Left lung (tissue), 10 donors: Measurements from ENCODE around the gene ZNF853. TPM values are rescaled to one million over a fixed set of nuclear protein-coding genes. Genes with fewer than 3 reads are reported as not detected.

Experiments
- ATAC-seq: fragments of 200-7000 bp; cut with Tn5 transposase; one replicate; pipeline ENCODE4 v1.9.1; 2020; ENCODE audit warnings: moderate library complexity
- DNase-seq, 4 donors: peaks; one replicate each; pipeline ENCODE4 v3.0.0-alpha.2; 2013 to 2020
- H3K27ac ChIP-seq, 2 donors: fragments of 200-600 bp; sonication (generic) in 1 of 2; one replicate each; pipeline versions ENCODE4 v1.5.0 to v1.8.0; 2020 to 2021
- H3K27me3 ChIP-seq, 2 donors: fragments of 200-600 bp; sonication (generic) in 1 of 2; one replicate each; pipeline versions ENCODE4 v1.5.0 to v1.8.0; 2020 to 2021
- H3K36me3 ChIP-seq, 2 donors: fragments of 200-600 bp; sonication (generic) in 1 of 2; one replicate each; pipeline versions ENCODE4 v1.5.0 to v1.8.0; 2020 to 2021
- H3K4me1 ChIP-seq, 2 donors: fragments of 200-600 bp; one replicate each; pipeline ENCODE4 v1.8.0; 2021
- H3K4me3 ChIP-seq, 2 donors: fragments of 200-600 bp; sonication (generic) in 1 of 2; one replicate each; pipeline versions ENCODE4 v1.5.0 to v1.8.0; 2020 to 2021; ENCODE audit warnings: mild to moderate bottlenecking in 1 of 2
- H3K9me3 ChIP-seq, 2 donors: fragments of 200-600 bp; sonication (generic) in 1 of 2; one replicate each; pipeline versions ENCODE4 v1.5.0 to v1.8.0; 2020 to 2021
- intact Hi-C, 2 donors: fragments of 100-400 bp; cut with DNase I; formaldehyde crosslinking; loops; one replicate each; pipeline versions ENCODE4 v1.11.2 to v1.14.2; 2022
- polyA plus RNA-seq, 6 donors: library from polyadenylated mRNA; unstranded; fragments of 120-200 nt; gene quantifications; one replicate each; pipeline ENCODE4 v1.2.1, GENCODE V29; 2013; ENCODE audit not compliant: insufficient read length in 6 of 6
- total RNA-seq, 2 donors: library from RNA; stranded (reverse); fragmentation: NEBNext Ultra II Directional; extraction: Animal tissue kit (Norgen Biotek cat#: 25700); gene quantifications; one replicate each; pipeline ENCODE4 v1.2.1, GENCODE V29; 2021
- TF ChIP-seq, protein P1 (sequence below), 2 donors: fragments of 200-600 bp; sonication (generic) in 1 of 2; IDR thresholded peaks; one replicate each; pipeline versions ENCODE4 v1.5.0 to v1.8.0; 2021; ENCODE audit warnings: antibody characterized with exemption in 2 of 2
- donor health status: DM: no; HTN: yes; CAD: no.
- donor health status: DM: no; HTN: no; CAD: no.

Gene ZNF853
- total and polyA plus RNA-seq, 8 donors = 3.4 to 17.5 (median 14.1) TPM

DNA sequence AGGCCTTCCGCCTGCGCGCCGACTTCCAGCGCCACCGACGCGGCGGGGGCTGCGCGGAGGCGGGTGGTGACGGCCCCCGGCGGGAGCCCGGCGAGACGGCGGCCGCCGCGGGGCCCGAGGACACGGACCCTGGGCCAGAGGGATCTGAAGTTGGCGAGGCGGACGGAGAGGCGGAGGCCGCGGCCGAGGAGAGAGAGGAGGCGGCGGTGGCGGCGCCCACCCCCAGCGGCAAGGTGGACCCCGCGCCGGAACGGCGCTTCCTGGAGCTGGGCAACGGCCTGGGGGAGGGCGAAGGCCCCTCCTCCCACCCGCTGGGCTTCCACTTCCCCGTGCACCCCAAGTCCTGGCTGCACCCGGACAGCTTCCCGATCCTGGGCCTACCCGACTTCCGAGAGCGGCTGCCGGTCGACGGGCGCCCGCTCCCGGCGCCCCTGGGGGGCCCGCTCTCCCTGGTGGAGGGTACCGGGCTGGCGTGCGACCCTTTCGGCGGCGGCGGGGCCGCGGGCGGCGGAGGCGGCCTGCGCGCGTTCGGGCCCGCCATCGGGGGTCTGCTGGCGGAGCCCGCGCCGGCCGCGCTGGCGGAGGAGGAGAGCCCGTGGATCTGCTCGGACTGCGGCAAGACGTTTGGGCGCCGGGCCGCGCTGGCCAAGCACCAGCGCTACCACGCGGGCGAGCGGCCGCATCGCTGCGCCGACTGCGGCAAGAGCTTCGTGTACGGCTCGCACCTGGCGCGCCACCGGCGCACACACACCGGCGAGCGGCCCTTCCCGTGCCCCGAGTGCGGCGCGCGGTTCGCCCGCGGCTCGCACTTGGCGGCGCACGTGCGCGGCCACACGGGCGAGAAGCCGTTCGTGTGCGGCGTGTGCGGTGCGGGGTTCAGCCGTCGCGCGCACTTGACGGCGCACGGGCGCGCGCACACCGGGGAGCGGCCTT lies 37.9 kb downstream of the ZNF853 start:
- Histone ChIP-seq H3K4me1 (no peaks in the 10 kb centered on the region), H3K27ac (no peak overlapping the region), H3K4me3 (no peak overlapping the region), H3K9me3 (peaks cover 0 to 28% of the 10 kb centered on the region in 2 donors), H3K27me3 (no peaks in the 10 kb centered on the region), H3K36me3 (peaks cover 0 to 75% of the 10 kb centered on the region in 2 donors)
- TF ChIP-seq, protein P1, sequence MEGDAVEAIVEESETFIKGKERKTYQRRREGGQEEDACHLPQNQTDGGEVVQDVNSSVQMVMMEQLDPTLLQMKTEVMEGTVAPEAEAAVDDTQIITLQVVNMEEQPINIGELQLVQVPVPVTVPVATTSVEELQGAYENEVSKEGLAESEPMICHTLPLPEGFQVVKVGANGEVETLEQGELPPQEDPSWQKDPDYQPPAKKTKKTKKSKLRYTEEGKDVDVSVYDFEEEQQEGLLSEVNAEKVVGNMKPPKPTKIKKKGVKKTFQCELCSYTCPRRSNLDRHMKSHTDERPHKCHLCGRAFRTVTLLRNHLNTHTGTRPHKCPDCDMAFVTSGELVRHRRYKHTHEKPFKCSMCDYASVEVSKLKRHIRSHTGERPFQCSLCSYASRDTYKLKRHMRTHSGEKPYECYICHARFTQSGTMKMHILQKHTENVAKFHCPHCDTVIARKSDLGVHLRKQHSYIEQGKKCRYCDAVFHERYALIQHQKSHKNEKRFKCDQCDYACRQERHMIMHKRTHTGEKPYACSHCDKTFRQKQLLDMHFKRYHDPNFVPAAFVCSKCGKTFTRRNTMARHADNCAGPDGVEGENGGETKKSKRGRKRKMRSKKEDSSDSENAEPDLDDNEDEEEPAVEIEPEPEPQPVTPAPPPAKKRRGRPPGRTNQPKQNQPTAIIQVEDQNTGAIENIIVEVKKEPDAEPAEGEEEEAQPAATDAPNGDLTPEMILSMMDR (IDR thresholded peaks at IDR 0.05) = no peak
- no peak for ATAC-seq
- intact Hi-C loops = no loop called here
- peak in 2 of 4 donors; percentile 30 to 65 for DNase-seq

DNA sequence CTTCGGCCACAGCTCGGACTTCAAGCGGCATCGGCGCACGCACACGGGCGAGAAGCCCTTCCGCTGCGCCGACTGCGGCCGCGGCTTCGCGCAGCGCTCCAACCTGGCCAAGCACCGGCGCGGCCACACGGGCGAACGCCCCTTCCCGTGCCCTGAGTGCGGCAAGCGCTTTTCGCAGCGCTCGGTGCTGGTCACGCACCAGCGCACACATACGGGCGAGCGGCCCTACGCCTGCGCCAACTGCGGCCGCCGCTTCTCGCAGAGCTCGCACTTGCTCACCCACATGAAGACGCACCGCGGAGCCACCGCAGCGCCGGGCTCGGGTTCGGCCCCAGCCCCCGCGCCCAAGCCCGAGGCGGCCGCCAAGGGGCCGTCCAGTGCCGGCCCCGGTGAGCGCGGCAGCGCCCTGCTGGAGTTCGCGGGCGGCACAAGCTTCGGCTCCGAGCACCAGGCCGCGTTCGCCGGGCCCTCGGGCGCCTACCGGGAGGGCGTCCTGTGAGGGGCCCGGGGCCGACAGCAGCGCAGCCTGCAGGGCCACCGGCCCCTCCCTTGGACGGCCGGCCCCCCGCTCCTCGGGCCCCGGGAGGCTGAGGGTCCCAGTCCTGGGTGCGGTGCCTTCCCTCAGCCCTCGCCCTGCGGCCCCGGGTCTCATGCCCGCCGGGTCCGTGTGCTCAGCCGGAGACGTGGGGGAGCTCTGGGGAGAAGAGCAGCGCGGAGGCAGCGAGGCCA lies 38.9 kb downstream of the ZNF853 start:
- ATAC-seq (no peak), DNase-seq (peak in 1 of 4 donors; percentile 6)
- Histone ChIP-seq H3K36me3 (peaks cover 0 to 66% of the 10 kb centered on the region in 2 donors), H3K4me1 (peaks cover 0 to 3% of the 10 kb centered on the region in 2 donors), H3K27ac (no peak overlapping the region), H3K4me3 (no peak overlapping the region), H3K9me3 (peaks cover 0 to 28% of the 10 kb centered on the region in 2 donors), H3K27me3 (peaks cover 0 to 6% of the 10 kb centered on the region in 2 donors)
- TF ChIP-seq, protein P1 (IDR thresholded peaks at IDR 0.05) = no peak
- intact Hi-C loops = no loop called here

DNA sequence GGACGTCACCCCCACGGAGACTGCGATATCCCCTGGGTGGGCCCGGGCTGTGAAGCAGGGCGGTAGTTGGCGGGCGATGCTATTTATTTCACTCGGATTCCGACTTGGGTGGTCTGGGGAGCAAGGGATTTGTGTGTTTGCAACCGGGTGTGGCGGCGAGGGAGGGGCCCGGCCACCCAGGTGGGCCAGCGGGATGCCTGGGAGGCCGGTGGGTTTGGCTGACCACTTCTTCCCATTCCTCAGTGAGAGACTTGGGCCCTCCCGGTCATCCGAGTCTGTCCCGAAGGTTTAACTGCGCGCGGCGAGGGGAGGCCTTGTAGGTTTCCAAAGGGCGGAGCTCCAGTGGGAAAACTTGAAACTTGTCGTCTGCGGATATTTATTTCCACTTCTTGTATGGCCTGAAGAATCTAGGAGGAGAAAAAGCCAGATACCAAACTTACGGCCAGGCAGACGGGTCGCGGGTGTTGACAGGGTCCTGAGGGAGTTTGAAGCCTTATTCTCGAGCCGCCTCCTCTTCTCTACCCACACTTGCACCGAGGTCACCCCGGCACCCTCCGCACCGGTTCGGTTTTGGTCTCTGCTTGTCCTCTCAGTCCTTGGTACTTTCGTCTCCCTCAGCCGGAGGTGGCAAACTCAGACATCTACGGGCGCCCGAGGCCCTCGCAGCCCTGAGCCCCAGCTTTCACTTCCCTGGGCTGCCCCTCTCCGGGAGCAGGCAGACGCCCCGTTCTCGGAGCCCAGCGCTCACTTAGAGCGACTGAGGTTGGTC lies 39.6 kb downstream of the ZNF853 start:
- ATAC-seq = no peak
- Histone ChIP-seq H3K9me3 (peaks cover 0 to 26% of the 10 kb centered on the region in 2 donors), H3K27me3 (peaks cover 0 to 7% of the 10 kb centered on the region in 2 donors), H3K27ac (no peak overlapping the region), H3K4me3 (no peak overlapping the region), H3K4me1 (peaks cover 0 to 3% of the 10 kb centered on the region in 2 donors), H3K36me3 (peaks cover 0 to 59% of the 10 kb centered on the region in 2 donors)
- peak in 1 of 4 donors; percentile 26 for DNase-seq
- intact Hi-C loops = no loop called here
- TF ChIP-seq, protein P1 (IDR thresholded peaks at IDR 0.05) = no peak

DNA sequence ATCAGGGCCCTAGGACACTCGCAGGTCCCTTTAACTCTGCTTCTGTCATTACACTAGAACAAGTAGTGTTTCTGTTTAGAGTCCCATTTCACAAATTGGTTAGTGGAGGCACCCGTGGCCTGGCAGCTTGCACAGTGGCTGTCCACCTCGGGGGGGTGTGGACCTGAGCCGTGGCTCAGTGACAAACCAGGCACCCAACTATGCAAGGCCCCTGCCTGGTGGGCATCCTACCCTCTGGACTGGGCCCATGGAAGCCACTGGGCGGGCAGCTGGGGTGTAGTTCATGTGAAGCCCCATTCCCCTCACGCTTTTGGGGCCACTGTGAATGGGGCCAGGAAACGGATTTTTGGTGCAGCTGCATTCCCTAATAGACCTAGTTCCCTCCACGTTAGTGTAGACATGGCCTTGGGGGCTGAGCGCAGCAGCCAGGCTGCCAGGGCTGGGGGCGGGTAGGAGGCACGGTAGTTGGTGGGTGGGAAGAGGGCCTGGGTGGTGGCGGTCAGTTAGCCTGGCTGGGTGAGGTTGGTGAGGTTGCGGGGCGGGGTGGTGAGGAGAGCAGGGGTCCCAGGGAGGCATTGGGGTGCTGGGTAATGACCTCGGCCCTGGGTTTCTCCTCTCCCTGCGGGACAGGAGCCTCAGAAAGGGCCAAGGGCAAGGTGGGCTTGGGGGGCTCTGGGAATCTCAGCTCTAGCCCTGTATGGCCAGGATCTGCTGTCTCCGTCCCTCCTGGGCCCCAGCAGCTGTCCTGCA lies 40.4 kb downstream of the ZNF853 start:
- TF ChIP-seq, protein P1 (IDR thresholded peaks at IDR 0.05) = no peak
- intact Hi-C loops = no loop called here
- DNase-seq (peak in 1 of 4 donors; percentile 67), ATAC-seq (no peak)
- Histone ChIP-seq H3K9me3 (peaks cover 0 to 20% of the 10 kb centered on the region in 2 donors), H3K27me3 (peaks cover 0 to 11% of the 10 kb centered on the region in 2 donors), H3K4me1 (peaks cover 0 to 3% of the 10 kb centered on the region in 2 donors), H3K27ac (no peak overlapping the region), H3K36me3 (peaks cover 0 to 51% of the 10 kb centered on the region in 2 donors), H3K4me3 (no peak overlapping the region)
